Colonic mucosa (tissue), 4 donors: ENCODE data around the gene PARP11. TPM values are rescaled to one million over a fixed set of nuclear protein-coding genes. Genes with fewer than 3 reads are reported as not detected.

ENCODE experiments used
- DNase-seq: peaks from one replicate; pipeline ENCODE4 v3.0.0-alpha.2; 2020
- H3K27ac ChIP-seq: fragments of 200-600 bp; one replicate; pipeline ENCODE4 v1.8.0; 2021
- H3K27me3 ChIP-seq: fragments of 200-600 bp; one replicate; pipeline ENCODE4 v1.8.0; 2021
- H3K36me3 ChIP-seq: fragments of 200-600 bp; one replicate; pipeline ENCODE4 v1.8.0; 2021
- H3K4me1 ChIP-seq: fragments of 200-600 bp; one replicate; pipeline ENCODE4 v1.8.0; 2021; ENCODE audit warnings: mild to moderate bottlenecking
- H3K4me3 ChIP-seq: fragments of 200-600 bp; one replicate; pipeline ENCODE4 v1.8.0; 2021
- H3K9ac ChIP-seq, 2 donors: one replicate each; pipeline ENCODE4 v1.7.0; 2013; ENCODE audit warnings: control low read depth in 2 of 2, low read depth in 2 of 2, low read length in 2 of 2
- H3K9me3 ChIP-seq: fragments of 200-600 bp; one replicate; pipeline ENCODE4 v1.8.0; 2021
- intact Hi-C: fragments of 100-400 bp; cut with DNase I; formaldehyde crosslinking; loops from one replicate; pipeline ENCODE4 v1.14.1; 2022
- total RNA-seq, 2 donors: library from RNA; stranded (reverse); fragmentation: NEBNext Ultra II Directional in 1 of 2; extraction: Animal tissue kit (Norgen Biotek cat#: 25700) in 1 of 2; gene quantifications; one replicate each; pipeline ENCODE4 v1.2.1, GENCODE V29; 2021
- TF ChIP-seq, protein P1 (sequence below): fragments of 200-600 bp; IDR thresholded peaks from one replicate; pipeline ENCODE4 v1.8.0; 2022; ENCODE audit warnings: antibody characterized with exemption, mild to moderate bottlenecking
- donor health status: healthy.
- donor health status: DM: no; HTN: no; CAD: no.
- donor health status: DM: no; HTN: no; CAD: no.

Gene PARP11
- total RNA-seq, 2 donors from 2014 or later: 5.5 to 5.8 TPM

DNA sequence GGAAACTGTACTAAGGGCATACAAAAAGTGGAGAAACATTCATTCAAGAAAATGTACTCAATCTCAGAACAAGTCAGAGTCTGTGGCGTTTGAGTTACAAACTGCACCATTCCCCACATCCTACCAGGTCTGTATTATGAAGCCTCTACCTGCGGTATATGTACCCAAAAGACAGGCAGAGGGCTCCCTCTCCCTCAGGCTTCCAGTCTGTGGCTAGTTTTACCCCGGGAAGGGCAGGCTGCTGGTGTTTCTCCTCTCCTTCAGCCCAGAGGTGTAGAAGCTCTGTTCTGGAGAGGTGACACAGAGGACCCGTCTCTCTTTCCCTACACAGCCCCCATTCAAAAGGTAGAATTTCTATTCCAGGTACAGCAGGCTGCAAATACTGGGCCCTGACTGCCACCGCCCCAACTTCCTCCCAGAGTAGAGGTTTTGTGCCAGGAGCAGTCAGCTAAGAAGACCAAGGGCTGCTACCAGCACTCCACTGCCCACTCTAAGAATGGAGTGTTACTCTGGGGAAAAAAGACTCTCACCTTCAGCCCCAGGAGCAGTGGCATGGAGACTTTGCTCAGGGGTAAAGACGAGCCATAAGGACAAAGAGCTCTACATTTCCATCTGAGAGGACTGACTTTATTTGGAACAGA, 39.4 kb downstream of the PARP11 start:
- no peaks in the 10 kb centered on the region for H3K27me3 ChIP-seq
- no peaks in the 10 kb centered on the region for H3K36me3 ChIP-seq
- H3K9ac ChIP-seq: no peak overlapping the region
- H3K4me1 ChIP-seq: no peaks in the 10 kb centered on the region
- H3K27ac ChIP-seq: no peak overlapping the region
- TF ChIP-seq, protein P1, sequence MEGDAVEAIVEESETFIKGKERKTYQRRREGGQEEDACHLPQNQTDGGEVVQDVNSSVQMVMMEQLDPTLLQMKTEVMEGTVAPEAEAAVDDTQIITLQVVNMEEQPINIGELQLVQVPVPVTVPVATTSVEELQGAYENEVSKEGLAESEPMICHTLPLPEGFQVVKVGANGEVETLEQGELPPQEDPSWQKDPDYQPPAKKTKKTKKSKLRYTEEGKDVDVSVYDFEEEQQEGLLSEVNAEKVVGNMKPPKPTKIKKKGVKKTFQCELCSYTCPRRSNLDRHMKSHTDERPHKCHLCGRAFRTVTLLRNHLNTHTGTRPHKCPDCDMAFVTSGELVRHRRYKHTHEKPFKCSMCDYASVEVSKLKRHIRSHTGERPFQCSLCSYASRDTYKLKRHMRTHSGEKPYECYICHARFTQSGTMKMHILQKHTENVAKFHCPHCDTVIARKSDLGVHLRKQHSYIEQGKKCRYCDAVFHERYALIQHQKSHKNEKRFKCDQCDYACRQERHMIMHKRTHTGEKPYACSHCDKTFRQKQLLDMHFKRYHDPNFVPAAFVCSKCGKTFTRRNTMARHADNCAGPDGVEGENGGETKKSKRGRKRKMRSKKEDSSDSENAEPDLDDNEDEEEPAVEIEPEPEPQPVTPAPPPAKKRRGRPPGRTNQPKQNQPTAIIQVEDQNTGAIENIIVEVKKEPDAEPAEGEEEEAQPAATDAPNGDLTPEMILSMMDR: no peak
- no peaks in the 10 kb centered on the region for H3K9me3 ChIP-seq
- no peak overlapping the region for H3K4me3 ChIP-seq
- intact Hi-C loops: no loop called here
- no peak for DNase-seq

- H3K27ac ChIP-seq: no peak overlapping the region
- H3K27me3 ChIP-seq: no peaks in the 10 kb centered on the region
- no peaks in the 10 kb centered on the region for H3K4me1 ChIP-seq
- no peaks in the 10 kb centered on the region for H3K36me3 ChIP-seq
- TF ChIP-seq, protein P1: no peak
- no peak overlapping the region for H3K4me3 ChIP-seq
- DNase-seq: no peak
- H3K9me3 ChIP-seq: no peaks in the 10 kb centered on the region
- intact Hi-C loops: no loop called here
- no peak overlapping the region for H3K9ac ChIP-seq
Observed at GRCh38 chr12:3832738-3833137, 40.5 kb downstream of the PARP11 start.

DNA sequence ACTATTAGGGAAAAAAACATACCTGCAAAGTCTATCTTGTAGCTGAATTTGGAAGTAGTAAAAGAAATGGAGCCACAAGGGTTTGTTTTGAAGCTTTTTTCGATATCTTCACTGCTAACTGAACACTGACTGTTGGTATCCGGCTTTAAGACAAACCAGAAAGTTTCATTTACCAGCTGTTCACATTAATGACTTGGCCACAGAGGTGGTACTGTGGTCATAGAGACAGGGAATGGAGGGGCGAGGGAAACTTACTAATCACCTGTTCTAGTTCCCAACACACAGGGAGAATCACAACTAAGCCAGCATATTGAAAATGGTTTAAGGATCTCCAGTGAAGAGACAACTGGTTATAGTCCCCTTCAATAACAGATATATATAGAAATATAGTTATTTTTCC, 44.3 kb downstream of the PARP11 start:
- H3K9me3 ChIP-seq: no peaks in the 10 kb centered on the region
- no peaks in the 10 kb centered on the region for H3K4me1 ChIP-seq
- intact Hi-C loops: no loop called here
- H3K27me3 ChIP-seq: no peaks in the 10 kb centered on the region
- H3K27ac ChIP-seq: no peak overlapping the region
- TF ChIP-seq, protein P1: no peak
- no peaks in the 10 kb centered on the region for H3K36me3 ChIP-seq
- H3K9ac ChIP-seq: no peak overlapping the region
- no peak for DNase-seq
- H3K4me3 ChIP-seq: no peak overlapping the region

DNA sequence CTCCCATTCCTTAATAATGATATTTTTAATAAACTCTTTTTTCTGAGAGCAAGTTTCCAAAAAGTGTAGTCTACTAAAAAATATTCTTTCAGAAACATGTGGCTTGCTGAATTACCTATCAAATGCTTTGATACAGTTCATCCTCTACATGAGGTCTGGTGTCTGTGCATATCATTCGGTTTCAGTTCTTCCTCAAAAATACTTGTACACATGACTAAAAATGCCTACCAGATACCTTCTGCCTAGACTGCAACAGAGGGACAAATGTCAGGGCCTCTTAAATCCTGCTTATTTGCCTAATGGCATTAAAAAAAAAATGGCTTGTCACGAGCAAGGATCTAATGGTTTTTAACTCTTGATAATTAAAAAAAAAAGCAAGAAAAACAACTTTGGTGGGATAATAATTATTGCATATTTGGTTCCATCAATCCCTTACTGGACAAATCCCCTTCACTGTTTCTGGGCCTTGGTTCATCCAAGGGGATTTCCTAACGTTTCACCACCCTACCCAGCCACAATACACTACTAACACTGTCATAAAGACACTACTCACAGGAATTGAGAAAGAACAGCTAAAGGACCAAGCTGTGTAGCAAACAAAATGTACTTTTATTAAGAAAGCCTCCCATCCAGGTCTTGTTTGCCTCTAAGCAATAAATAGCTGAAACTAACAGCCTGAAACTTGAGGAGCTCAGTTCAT, 45.7 kb downstream of the PARP11 start:
- H3K36me3 ChIP-seq: no peaks in the 10 kb centered on the region
- no peak overlapping the region for H3K9ac ChIP-seq
- H3K9me3 ChIP-seq: no peaks in the 10 kb centered on the region

GRCh38 chr12:3821441-3821840, 51.8 kb downstream of the PARP11 start:
- H3K4me3 ChIP-seq: no peak overlapping the region

More for the DNA sequence above, 45.7 kb downstream of the PARP11 start:
- no peak for DNase-seq
- no peak overlapping the region for H3K27ac ChIP-seq
- TF ChIP-seq, protein P1: no peak
- H3K4me1 ChIP-seq: no peaks in the 10 kb centered on the region
- no peaks in the 10 kb centered on the region for H3K27me3 ChIP-seq
- intact Hi-C loops: no loop called here
- no peak overlapping the region for H3K4me3 ChIP-seq

More at GRCh38 chr12:3821441-3821840, 51.8 kb downstream of the PARP11 start:
- DNase-seq: no peak
- TF ChIP-seq, protein P1: no peak
- no peaks in the 10 kb centered on the region for H3K27me3 ChIP-seq
- H3K4me1 ChIP-seq: no peaks in the 10 kb centered on the region
- H3K9ac ChIP-seq: no peak overlapping the region
- intact Hi-C loops: no loop called here
- no peak overlapping the region for H3K27ac ChIP-seq
- H3K9me3 ChIP-seq: no peaks in the 10 kb centered on the region
- H3K36me3 ChIP-seq: no peaks in the 10 kb centered on the region
